HUES6 (cell line): ENCODE measurements around the gene SEMA5B.

ENCODE experiments used
- H3K27ac ChIP-seq: 2 replicates; pipeline ENCODE4 v1.7.0; 2013; ENCODE audit warnings: low read depth, mild to moderate bottlenecking, low read length, inconsistent platforms
- H3K27me3 ChIP-seq: 2 replicates; pipeline ENCODE4 v1.6.1; 2013; ENCODE audit warnings: low read length; ENCODE audit not compliant: control insufficient read depth, insufficient read depth
- H3K36me3 ChIP-seq: 2 replicates; pipeline ENCODE4 v1.6.1; 2013; ENCODE audit warnings: low read length; ENCODE audit not compliant: control insufficient read depth, insufficient read depth
- H3K4me1 ChIP-seq: 2 replicates; pipeline ENCODE4 v1.6.1; 2013; ENCODE audit warnings: low read length; ENCODE audit not compliant: control insufficient read depth, insufficient read depth
- H3K4me3 ChIP-seq: 2 replicates; pipeline ENCODE4 v1.5.1; 2013; ENCODE audit warnings: low read depth, low read length
- H3K9ac ChIP-seq: one replicate; pipeline ENCODE4 v1.6.1; 2013; ENCODE audit warnings: mild to moderate bottlenecking, low read length
- H3K9me3 ChIP-seq: 2 replicates; pipeline ENCODE4 v1.6.1; 2013; ENCODE audit warnings: low read depth, low read length; ENCODE audit not compliant: control insufficient read depth, insufficient read depth

The SEMA5B gene

DNA sequence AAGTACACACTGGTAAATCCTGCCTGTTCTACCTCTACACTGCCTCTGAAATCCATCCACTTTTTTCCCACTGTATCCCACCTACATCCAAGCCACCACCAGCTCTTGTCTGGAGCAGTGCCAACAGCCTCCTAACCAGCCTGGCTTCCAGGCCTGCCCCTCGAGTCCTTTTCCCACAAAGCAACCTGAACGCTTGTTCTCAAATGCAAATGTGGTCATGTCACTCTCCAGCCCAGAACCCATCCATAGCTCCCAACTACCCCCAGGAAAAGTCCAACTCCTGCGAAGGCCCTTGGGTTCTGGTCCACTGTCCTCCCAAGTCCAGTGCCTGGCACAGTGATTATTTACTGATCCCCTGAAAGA, 83.8 kb downstream of the SEMA5B start:
- Histone ChIP-seq H3K27ac (no peak overlapping the region), H3K4me1 (peaks cover 21% of the 10 kb centered on the region), H3K36me3 (no peaks in the 10 kb centered on the region), H3K4me3 (no peak overlapping the region), H3K27me3 (peaks cover 14% of the 10 kb centered on the region), H3K9ac (no peak overlapping the region), H3K9me3 (no peaks in the 10 kb centered on the region)

DNA sequence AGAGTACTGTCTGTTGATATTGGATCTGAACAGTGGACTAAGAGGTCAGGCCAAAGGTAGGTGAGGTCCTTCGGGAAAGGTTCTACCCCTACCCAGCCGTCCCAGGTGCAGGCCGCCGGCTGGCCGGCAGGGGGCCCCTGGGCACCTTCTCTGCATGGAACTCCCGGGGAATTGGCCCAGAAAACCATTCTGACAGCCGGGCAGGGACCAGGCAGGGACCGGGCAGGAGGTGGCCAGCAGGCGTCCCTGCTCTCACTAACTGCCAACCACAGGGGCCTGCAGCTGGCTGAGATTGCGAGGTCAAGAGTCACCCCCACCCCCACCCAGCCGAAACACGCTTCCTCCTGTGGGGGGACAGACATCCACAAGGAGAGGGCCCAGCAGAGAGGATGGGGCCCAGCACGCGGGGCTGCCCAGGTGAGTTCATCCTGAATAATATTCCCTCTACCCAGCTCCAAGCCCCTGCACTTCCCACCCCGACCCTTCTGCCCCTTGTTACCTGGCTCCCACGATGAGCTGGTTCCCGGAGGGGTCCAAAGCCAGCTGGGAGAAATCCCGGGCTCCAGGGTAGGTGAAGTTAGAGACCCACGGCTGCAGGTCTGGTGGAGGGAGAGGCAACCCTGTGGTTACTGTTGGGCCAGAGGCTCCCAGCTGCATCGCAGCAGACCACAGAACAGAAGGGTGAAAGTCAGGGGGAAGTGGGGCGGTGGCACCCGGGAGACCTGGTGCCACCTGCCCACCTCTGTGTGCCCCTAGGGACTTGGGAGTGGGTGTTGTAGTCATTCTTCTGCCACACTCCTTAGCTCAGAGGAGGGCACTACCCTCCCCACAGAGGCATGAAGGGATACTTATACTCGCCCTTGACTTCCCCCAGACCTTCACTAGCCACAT, 84.4 kb downstream of the SEMA5B start:
- Histone ChIP-seq H3K36me3 (no peaks in the 10 kb centered on the region), H3K4me1 (peaks cover 15% of the 10 kb centered on the region), H3K9me3 (no peaks in the 10 kb centered on the region), H3K27ac (no peak overlapping the region), H3K4me3 (no peak overlapping the region), H3K9ac (no peak overlapping the region), H3K27me3 (peaks cover 14% of the 10 kb centered on the region)

DNA sequence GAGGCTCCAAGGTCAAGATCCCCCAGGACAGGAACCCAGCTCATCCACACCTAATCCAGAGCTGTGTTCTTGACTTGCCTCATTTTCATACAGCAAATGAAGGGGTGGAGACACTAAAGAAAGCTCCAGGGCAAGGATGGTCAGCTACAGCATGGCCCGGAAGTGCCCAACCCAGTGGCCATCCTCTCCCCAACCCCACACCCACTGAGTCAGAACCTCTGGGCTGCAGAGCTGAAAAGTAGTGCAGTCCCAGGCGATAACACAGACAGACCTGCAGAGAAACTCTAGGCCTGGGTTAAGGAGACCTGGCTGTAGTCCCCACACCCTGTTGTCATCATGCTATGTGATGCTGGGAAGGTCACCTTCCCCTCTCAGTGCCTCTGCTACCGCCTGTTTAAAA, 85.3 kb downstream of the SEMA5B start:
- Histone ChIP-seq H3K9ac (no peak overlapping the region), H3K27me3 (peaks cover 14% of the 10 kb centered on the region), H3K36me3 (no peaks in the 10 kb centered on the region), H3K4me3 (no peak overlapping the region), H3K27ac (no peak overlapping the region), H3K4me1 (peaks cover 10% of the 10 kb centered on the region; the same call in 1 of the 2 replicates), H3K9me3 (no peaks in the 10 kb centered on the region)

DNA sequence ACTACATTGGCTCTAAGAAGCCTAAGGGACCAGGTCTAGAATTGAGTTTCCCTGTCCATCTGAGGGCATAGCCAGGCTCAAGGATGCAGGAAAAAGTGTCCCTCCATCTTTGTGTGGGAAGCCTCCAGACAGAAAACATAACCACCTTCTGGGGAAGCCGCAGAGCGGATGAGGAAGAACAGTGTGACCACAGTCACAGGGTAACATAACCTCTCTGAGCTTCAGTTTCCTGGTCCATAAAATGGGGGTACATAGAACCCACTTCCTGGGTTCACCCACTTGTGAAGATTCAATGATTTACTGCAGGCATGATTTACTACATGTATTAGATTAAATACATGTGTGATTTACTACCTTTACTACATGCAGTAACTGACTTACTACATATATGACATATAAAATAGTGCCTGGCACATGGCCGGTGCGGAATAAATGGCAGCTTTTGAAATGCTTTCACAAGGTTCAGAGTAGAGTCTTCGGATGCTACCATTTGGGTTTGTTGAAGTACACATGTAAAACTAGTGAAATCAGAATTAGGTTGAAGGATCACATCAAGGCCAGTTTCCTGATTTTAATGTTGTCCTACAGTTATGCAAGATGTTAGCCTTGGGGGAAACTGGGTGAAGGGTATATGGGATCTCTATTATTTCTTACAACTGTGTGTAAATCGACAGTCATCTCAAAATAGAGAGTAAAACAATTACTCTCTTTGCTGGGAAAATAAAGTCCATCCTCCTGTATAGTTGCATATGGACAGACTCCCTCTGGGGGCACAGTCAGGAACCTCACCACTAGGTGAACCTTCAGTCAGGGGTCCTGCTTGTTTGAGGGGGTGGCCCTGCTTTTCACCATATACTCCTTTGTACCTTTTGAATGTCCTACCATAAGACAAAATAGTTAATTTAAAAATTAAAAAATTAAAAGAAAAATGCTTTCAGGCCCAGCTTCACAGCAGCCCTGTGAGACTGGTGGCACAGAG, 86.0 kb downstream of the SEMA5B start:
- Histone ChIP-seq H3K9ac (no peak overlapping the region), H3K36me3 (no peaks in the 10 kb centered on the region), H3K27ac (no peak overlapping the region), H3K4me1 (peaks cover 9% of the 10 kb centered on the region; the same call in 1 of the 2 replicates), H3K27me3 (peaks cover 14% of the 10 kb centered on the region), H3K9me3 (no peaks in the 10 kb centered on the region), H3K4me3 (no peak overlapping the region)

- Histone ChIP-seq H3K27ac (no peak overlapping the region), H3K9me3 (no peaks in the 10 kb centered on the region), H3K9ac (no peak overlapping the region), H3K36me3 (no peaks in the 10 kb centered on the region), H3K27me3 (peaks cover 14% of the 10 kb centered on the region), H3K4me3 (no peak overlapping the region), H3K4me1 (peaks cover 9% of the 10 kb centered on the region; the same call in 1 of the 2 replicates)
Measured at GRCh38 chr3:122940628-122941086, 86.9 kb downstream of the SEMA5B start.

DNA sequence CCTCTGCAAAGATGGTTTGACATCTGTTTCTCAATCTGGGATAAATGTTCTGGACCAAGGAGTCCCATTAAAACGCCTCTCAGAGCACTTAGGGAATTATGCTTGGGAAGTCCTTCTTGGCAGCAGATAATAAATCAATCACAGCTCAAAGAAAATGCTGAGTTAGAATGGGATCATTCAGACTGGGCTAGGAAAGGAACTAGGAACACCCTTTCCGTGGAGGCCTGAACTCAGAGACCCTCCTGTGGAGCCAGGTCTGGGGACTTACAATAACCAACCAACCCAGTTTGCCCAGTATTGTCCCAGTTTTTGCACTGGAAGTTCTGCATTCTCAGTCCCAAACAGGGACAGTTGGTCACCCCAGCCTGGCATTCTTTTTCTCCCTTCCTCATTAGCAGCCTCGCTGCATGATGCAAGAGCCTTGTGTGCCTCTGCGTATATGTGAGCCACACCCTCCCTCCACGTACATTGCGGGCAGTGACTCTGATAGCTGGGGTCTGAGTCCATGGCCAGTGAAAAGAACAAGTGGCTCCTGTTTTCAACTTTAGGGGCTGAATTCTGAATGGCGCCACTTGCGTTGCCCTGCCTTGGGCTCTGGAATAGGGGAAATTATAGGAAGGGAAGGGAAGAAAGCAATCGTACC, 88.7 kb downstream of the SEMA5B start:
- no peak overlapping the region for H3K4me3 ChIP-seq
- H3K4me1 ChIP-seq: peaks cover 6% of the 10 kb centered on the region; the same call in 1 of the 2 replicates
- no peak overlapping the region for H3K27ac ChIP-seq
- H3K36me3 ChIP-seq: no peaks in the 10 kb centered on the region
- no peak overlapping the region for H3K9ac ChIP-seq
- H3K9me3 ChIP-seq: no peaks in the 10 kb centered on the region
- H3K27me3 ChIP-seq: 0 out of 2 replicates have a peak, but pooled peaks cover 3% of the 10 kb centered on the region

DNA sequence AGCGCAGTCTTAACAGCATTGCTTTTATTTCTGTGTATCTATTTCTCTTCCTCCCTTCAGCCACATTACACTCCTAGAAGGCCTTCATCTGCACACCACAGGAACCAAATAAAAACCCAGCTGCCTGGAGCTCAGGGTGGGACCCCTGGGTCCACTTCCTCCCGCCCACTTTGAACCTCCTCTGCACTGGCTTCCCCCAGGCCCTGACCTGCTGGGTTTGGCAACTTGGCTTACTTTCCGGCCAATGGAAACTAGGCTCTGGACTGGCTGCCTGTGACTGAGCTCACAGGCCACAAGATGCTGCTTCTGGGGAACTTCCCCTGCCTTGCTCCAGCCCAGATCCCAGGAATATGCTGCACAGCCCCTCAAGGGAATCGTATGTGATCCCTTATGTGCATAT, 89.8 kb downstream of the SEMA5B start:
- H3K27ac ChIP-seq: no peak overlapping the region
- no peaks in the 10 kb centered on the region for H3K4me1 ChIP-seq
- no peaks in the 10 kb centered on the region for H3K36me3 ChIP-seq

GRCh38 chr3:122936986-122937385, 90.6 kb downstream of the SEMA5B start:
- no peak overlapping the region for H3K9ac ChIP-seq
- no peaks in the 10 kb centered on the region for H3K36me3 ChIP-seq
- H3K9me3 ChIP-seq: no peaks in the 10 kb centered on the region
- no peaks in the 10 kb centered on the region for H3K4me1 ChIP-seq
- H3K27me3 ChIP-seq: no peaks in the 10 kb centered on the region
- H3K27ac ChIP-seq: no peak overlapping the region
- H3K4me3 ChIP-seq: no peak overlapping the region

More for the DNA sequence above, 89.8 kb downstream of the SEMA5B start:
- no peaks in the 10 kb centered on the region for H3K9me3 ChIP-seq
- H3K9ac ChIP-seq: no peak overlapping the region
- no peaks in the 10 kb centered on the region for H3K27me3 ChIP-seq
- no peak overlapping the region for H3K4me3 ChIP-seq

DNA sequence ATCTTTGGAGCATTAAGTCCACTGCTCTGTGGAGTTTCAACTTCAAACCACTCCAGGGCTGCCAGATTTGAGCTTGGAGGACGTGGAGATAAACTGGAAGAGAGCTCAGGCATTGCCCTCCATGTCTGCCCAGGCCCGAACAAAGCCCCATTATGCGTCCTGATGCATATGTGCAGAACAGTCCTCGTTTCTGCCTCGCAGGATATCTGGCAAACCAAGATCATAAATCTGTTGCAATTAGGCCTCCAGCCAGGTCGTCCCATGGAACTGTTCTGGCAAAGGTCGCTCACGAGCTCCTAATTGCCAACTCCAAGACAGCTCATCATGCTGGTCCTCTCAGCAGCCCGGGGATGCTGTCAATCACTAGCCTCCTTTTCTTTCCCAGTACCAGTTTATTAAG, 91.2 kb downstream of the SEMA5B start:
- no peak overlapping the region for H3K27ac ChIP-seq
- H3K36me3 ChIP-seq: no peaks in the 10 kb centered on the region
- H3K4me3 ChIP-seq: no peak overlapping the region

GRCh38 chr3:122934251-122934650, 93.3 kb downstream of the SEMA5B start:
- H3K9ac ChIP-seq: no peak overlapping the region
- no peaks in the 10 kb centered on the region for H3K36me3 ChIP-seq
- H3K4me1 ChIP-seq: no peaks in the 10 kb centered on the region
- no peaks in the 10 kb centered on the region for H3K9me3 ChIP-seq
- H3K27ac ChIP-seq: no peak overlapping the region
- no peak overlapping the region for H3K4me3 ChIP-seq
- no peaks in the 10 kb centered on the region for H3K27me3 ChIP-seq

More for the DNA sequence above, 91.2 kb downstream of the SEMA5B start:
- Histone ChIP-seq H3K9me3 (no peaks in the 10 kb centered on the region), H3K9ac (no peak overlapping the region), H3K4me1 (no peaks in the 10 kb centered on the region), H3K27me3 (no peaks in the 10 kb centered on the region)
